ENCODE results near the gene LOC101059915.

The LOC101059915 gene

DNA sequence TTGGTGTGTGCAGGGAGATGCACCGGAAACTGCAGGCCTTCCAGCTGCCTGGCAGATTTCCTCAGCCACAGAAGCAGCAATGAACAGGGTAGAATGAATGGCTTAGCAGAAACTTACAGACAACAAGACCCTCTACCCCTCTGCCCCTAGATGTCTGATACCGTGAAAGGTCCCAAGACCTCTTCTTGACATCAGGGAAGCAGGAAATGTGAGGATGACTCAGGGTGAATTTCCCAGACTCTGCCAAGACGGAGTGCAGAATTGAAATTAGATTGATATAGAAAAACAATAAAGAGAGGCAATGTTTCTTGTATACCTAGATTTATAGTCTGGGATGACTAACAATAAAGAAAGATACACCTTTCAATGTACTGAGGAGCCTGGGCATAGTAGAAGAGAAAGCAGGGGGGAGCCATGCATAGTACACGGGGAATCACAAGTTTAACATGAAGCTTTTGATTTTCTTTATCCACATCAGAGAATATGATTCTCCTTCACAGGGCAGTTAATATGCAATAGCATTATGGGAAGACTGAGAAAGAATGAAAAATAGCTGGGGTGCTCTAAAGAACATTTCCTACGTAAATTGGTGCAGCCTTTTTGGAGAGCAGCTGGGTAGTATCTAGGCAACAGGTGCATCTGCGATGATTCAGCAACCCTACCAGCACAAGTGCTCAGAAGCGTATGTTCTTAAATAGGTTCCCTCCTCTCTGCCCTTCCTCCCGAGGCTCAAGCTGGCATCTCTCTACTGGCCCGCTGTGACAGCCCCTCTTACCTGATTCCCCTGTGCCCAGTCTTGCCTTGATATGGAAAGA lies 30.7 kb upstream of the LOC101059915 start:
- no peak overlapping the region for H3K4me3 ChIP-seq
- peaks cover 22% of the 10 kb centered on the region for H3K4me1 ChIP-seq (ENCODE audit: control insufficient read depth, insufficient read depth, low read length)
- SMC1A ChIA-PET (ENCODE audit: uncharacterized antibody, unreplicated experiment) = interaction anchor here (0.7 to 8.9 kb wide), 5 partner anchors 10 to 103 kb away, joined by 3 to 119 read pairs (median 3); partner anchors contain the start of genes CXCR3 and OGT
- H3K27ac ChIP-seq (ENCODE audit: control insufficient read depth, insufficient read depth) = peak overlapping the region; percentile 83
- in situ Hi-C loops (cut with MboI) (no loop called here), intact Hi-C loops (cut with micrococcal nuclease; ENCODE audit: unreplicated experiment) (no loop called here)
- H3K36me3 ChIP-seq (ENCODE audit: control insufficient read depth in 2 of 2, insufficient read depth in 2 of 2, low read length in 1 of 2) = no peaks in the 10 kb centered on the region
- H3K9me3 ChIP-seq (replicated peaks; ENCODE audit: control insufficient read depth, insufficient read depth, low read length) = no peaks in the 10 kb centered on the region
- RAD21 ChIA-PET (ENCODE audit: unreplicated experiment) = interaction anchor here (1.0 to 4.3 kb wide), 6 partner anchors 11 to 103 kb away, joined by 3 to 44 read pairs (median 7); partner anchors contain the start of genes CXCR3 and OGT
- ATAC-seq = peak; percentile 57
- H3K27me3 ChIP-seq (replicated peaks in 1 of 2; ENCODE audit: control insufficient read depth in 2 of 2, insufficient read depth in 2 of 2, low read length in 1 of 2) = no peaks in the 10 kb centered on the region
- H3K9ac ChIP-seq (ENCODE audit: control insufficient read depth, insufficient read depth, low read length) = peak overlapping the region; percentile 29; the same call in 1 of the 2 replicates
- peak overlapping the region; percentile 45; the same call in 1 of the 2 replicates for H2AFZ ChIP-seq (ENCODE audit: control insufficient read depth, low read depth, low read length)
- no peaks in the 10 kb centered on the region for H3K79me2 ChIP-seq (ENCODE audit: control insufficient read depth, insufficient read depth, low read length)
- no peaks in the 10 kb centered on the region for H4K20me1 ChIP-seq (ENCODE audit: control insufficient read depth, insufficient read depth)
- no peak for DNase-seq (ENCODE audit: low read depth, low spot score)
- CTCF ChIA-PET = interaction anchor here (1.3 to 2.8 kb wide), 2 partner anchors 15 to 18 kb away, joined by 4 to 16 read pairs; no protein-coding TSS in a partner anchor
- no TSS peak for BruUV-seq (replicated peaks)
- peak; percentile 91 for FAIRE-seq
- peak overlapping the region; percentile 21 for H3K4me2 ChIP-seq (ENCODE audit: control insufficient read depth, insufficient read depth)
- WGBS (ENCODE audit: insufficient coverage, insufficient replicate concordance, low lambda C conversion rate, missing lambda C conversion rate) = 22% methylated on average over 9 of the region's 9 CpGs
- TF ChIP-seq ZSCAN29 (IDR thresholded peaks at IDR 0.05) (no peak), ATF7 (IDR thresholded peaks at IDR 0.05; ENCODE audit: low read depth) (peak; percentile 50; the same call in 1 of the 2 replicates)
- POLR2A ChIA-PET = interaction anchor here (0.5 to 1.6 kb wide), 6 partner anchors 12 to 667 kb away, joined by 3 to 6 read pairs (median 4); partner anchors contain the start of gene CXCR3

GRCh38 chrX:71637253-71637618 lies 30.1 kb upstream of the LOC101059915 start:
- SMC1A ChIA-PET (ENCODE audit: uncharacterized antibody, unreplicated experiment) = interaction anchor here (0.7 to 8.9 kb wide), 6 partner anchors 9 to 103 kb away, joined by 3 to 119 read pairs (median 4); partner anchors contain the start of genes CXCR3 and OGT
- Histone ChIP-seq H3K27ac (ENCODE audit: control insufficient read depth, insufficient read depth) (peak overlapping the region; percentile 83), H3K36me3 (ENCODE audit: control insufficient read depth in 2 of 2, insufficient read depth in 2 of 2, low read length in 1 of 2) (no peaks in the 10 kb centered on the region), H3K79me2 (ENCODE audit: control insufficient read depth, insufficient read depth, low read length) (no peaks in the 10 kb centered on the region), H3K9ac (ENCODE audit: control insufficient read depth, insufficient read depth, low read length) (peak overlapping the region; percentile 11; the same call in 1 of the 2 replicates), H2AFZ (ENCODE audit: control insufficient read depth, low read depth, low read length) (peak overlapping the region; percentile 45; the same call in 1 of the 2 replicates), H3K4me2 (ENCODE audit: control insufficient read depth, insufficient read depth) (peak overlapping the region; percentile 21; the same call in 1 of the 2 replicates), H3K4me3 (no peak overlapping the region), H4K20me1 (ENCODE audit: control insufficient read depth, insufficient read depth) (no peaks in the 10 kb centered on the region), H3K9me3 (replicated peaks; ENCODE audit: control insufficient read depth, insufficient read depth, low read length) (no peaks in the 10 kb centered on the region), H3K27me3 (replicated peaks in 1 of 2; ENCODE audit: control insufficient read depth in 2 of 2, insufficient read depth in 2 of 2, low read length in 1 of 2) (no peaks in the 10 kb centered on the region), H3K4me1 (ENCODE audit: control insufficient read depth, insufficient read depth, low read length) (peaks cover 22% of the 10 kb centered on the region)
- RAD21 ChIA-PET (ENCODE audit: unreplicated experiment) = interaction anchor here (1.0 to 4.3 kb wide), 5 partner anchors 13 to 104 kb away, joined by 4 to 44 read pairs (median 6); partner anchors contain the start of genes CXCR3 and OGT
- intact Hi-C loops (cut with micrococcal nuclease; ENCODE audit: unreplicated experiment) (no loop called here), in situ Hi-C loops (cut with MboI) (no loop called here)
- 19% methylated on average over 3 of the region's 3 CpGs for WGBS (ENCODE audit: insufficient coverage, insufficient replicate concordance, low lambda C conversion rate, missing lambda C conversion rate)
- no peak for DNase-seq (ENCODE audit: low read depth, low spot score)
- CTCF ChIA-PET = interaction anchor here (1.5 to 2.8 kb wide), 2 partner anchors 16 to 20 kb away, joined by 6 to 16 read pairs; no protein-coding TSS in a partner anchor
- TSS peak; percentile 71 for BruUV-seq (replicated peaks)
- no peak for TF ChIP-seq FOXK2 (IDR thresholded peaks at IDR 0.05)
- TF ChIP-seq EED (IDR thresholded peaks at IDR 0.05; ENCODE audit: low read depth) = peak; percentile 63; the same call in 1 of the 2 replicates
- TF ChIP-seq CTCF (IDR thresholded peaks at IDR 0.05 in 2 of 3, conservative IDR thresholded peaks at IDR 0.05 in 1 of 3; ENCODE audit: control insufficient read depth in 2 of 3, extremely low read depth in 1 of 3, insufficient read depth in 1 of 3, low read depth in 3 of 3, low read length in 3 of 3) = no peak
- peak; percentile 34; the same call in 1 of the 2 replicates for TF ChIP-seq JUNB (IDR thresholded peaks at IDR 0.05)
- no peak for TF ChIP-seq PAX8 (IDR thresholded peaks at IDR 0.05)
- POLR2A ChIA-PET = no interaction called here
- ATAC-seq = peak; percentile 56
- FAIRE-seq = peak; percentile 23
